K562 (cell line): Measurements from ENCODE around the gene TBX19. TPM values are rescaled to one million over a fixed set of nuclear protein-coding genes. Genes with fewer than 3 reads are reported as not detected.
A peak's percentile ranks its signal among the peaks of the same experiment; 100 is the strongest.

Source experiments
- ATAC-seq: fragments of 200-7000 bp; cut with Tn5 transposase; 3 replicates; pipeline ENCODE4 v1.9.1; 2020; ENCODE audit warnings: moderate library complexity
- BruUV-seq: library from RNA; stranded (reverse); fragments of 400-500 nt; replicated peaks from 2 replicates; lab custom pipeline; 2021; lab: Mats Ljungman, UMichigan
- CTCF ChIA-PET: fragments of 300-600 bp; formaldehyde crosslinking; extraction: SDS; loops from one replicate; lab custom pipeline; 2021; ENCODE audit warnings: low intra/inter-chr PET ratio; lab: Yijun Ruan, JAX
- POLR2A ChIA-PET: fragments of 300-600, 350-650 bp; sonication (Branson Sonifier 250); formaldehyde crosslinking; extraction: SDS; loops from one replicate; lab custom pipeline; 2021; ENCODE audit warnings: antibody characterized with exemption, inconsistent platforms; lab: Yijun Ruan, JAX
- DNase-seq, 4 experiments: peaks; one replicate each; pipeline versions ENCODE4 v3.0.0 to v3.0.0-alpha.2; 2011 to 2018; ENCODE audit warnings: low spot score in 3 of 4, mixed read lengths in 3 of 4; ENCODE audit errors: extremely low read depth in 1 of 4
- FAIRE-seq: peaks from 2 replicates; lab custom pipeline; 2011; peaks lifted over from hg19 to GRCh38; lab: Jason Lieb, UNC
- H2AFZ ChIP-seq: 2 replicates; pipeline ENCODE4 v1.6.0; 2011; ENCODE audit warnings: low read depth, low read length, control low read depth, inconsistent platforms
- H3K27ac ChIP-seq: fragments of 200-600 bp; 3 replicates; pipeline ENCODE4 v1.8.0; 2011; ENCODE audit warnings: low read depth, mild to moderate bottlenecking, control low read depth, inconsistent platforms, low read length, moderate library complexity, mixed read lengths; ENCODE audit errors: extremely low read depth
- H3K27me3 ChIP-seq, 2 experiments: fragments of 300-600 bp in 1 of 2; 2 replicates in 1 of 2; 3 replicates in 1 of 2; pipeline versions ENCODE4 v1.6.0 to v1.8.0; 2011; ENCODE audit warnings: inconsistent platforms in 2 of 2, low read length in 2 of 2, mild to moderate bottlenecking in 1 of 2, mixed read lengths in 1 of 2, moderate library complexity in 1 of 2; ENCODE audit not compliant: control insufficient read depth in 2 of 2, insufficient read depth in 2 of 2
- H3K36me3 ChIP-seq: fragments of 300-600 bp; 3 replicates; pipeline ENCODE4 v1.8.0; 2011; ENCODE audit warnings: mild to moderate bottlenecking, low read length, inconsistent platforms; ENCODE audit not compliant: control insufficient read depth, insufficient read depth
- H3K4me1 ChIP-seq, 2 experiments: fragments of 200-600 bp in 1 of 2; replicated peaks in 1 of 2; 2 replicates in 1 of 2; 3 replicates in 1 of 2; pipeline versions ENCODE4 v1.5.1 to v1.8.0; 2011; ENCODE audit warnings: inconsistent platforms in 2 of 2, low read length in 2 of 2, mild to moderate bottlenecking in 1 of 2, mixed read lengths in 1 of 2, moderate library complexity in 1 of 2; ENCODE audit not compliant: control insufficient read depth in 2 of 2, insufficient read depth in 2 of 2
- H3K4me2 ChIP-seq: 2 replicates; pipeline ENCODE4 v1.6.1; 2011; ENCODE audit warnings: low read length, control low read depth, inconsistent platforms, mixed read lengths; ENCODE audit not compliant: insufficient read depth
- H3K4me3 ChIP-seq: fragments of 200-600 bp; sonication (generic), shearing (Covaris generic); 2 replicates; pipeline ENCODE4 v1.5.1; 2016; ENCODE audit warnings: control low read depth, inconsistent platforms
- H3K79me2 ChIP-seq: fragments of 200-600 bp; 3 replicates; pipeline ENCODE4 v1.8.0; 2011; ENCODE audit warnings: low read length, inconsistent platforms; ENCODE audit not compliant: control insufficient read depth, insufficient read depth
- H3K9ac ChIP-seq, 2 experiments: 2 replicates each; pipeline versions ENCODE4 v1.6.0 to v1.6.1; 2011; ENCODE audit warnings: low read depth in 2 of 2, low read length in 2 of 2, control low read depth in 1 of 2, inconsistent platforms in 1 of 2, mild to moderate bottlenecking in 1 of 2, mixed read lengths in 1 of 2; ENCODE audit not compliant: insufficient read depth in 1 of 2
- H3K9me1 ChIP-seq: one replicate; pipeline ENCODE4 v1.6.0; 2011; ENCODE audit warnings: inconsistent platforms, mild to moderate bottlenecking, low read length, moderate library complexity; ENCODE audit not compliant: control insufficient read depth, insufficient read depth
- H3K9me3 ChIP-seq: replicated peaks from 2 replicates; pipeline ENCODE4 v1.5.1; 2011; ENCODE audit warnings: low read depth, low read length, inconsistent platforms; ENCODE audit not compliant: control insufficient read depth, insufficient read depth
- H4K20me1 ChIP-seq: replicated peaks from 2 replicates; pipeline ENCODE4 v1.6.1; 2011; ENCODE audit warnings: low read length, inconsistent platforms, mixed read lengths; ENCODE audit not compliant: control insufficient read depth, insufficient read depth
- RFX1 ChIP-seq: fragments of 450-650 bp; IDR thresholded peaks from 2 replicates; pipeline ENCODE4 v1.6.1; 2016; ENCODE audit warnings: mild to moderate bottlenecking, moderate library complexity
- WGBS: fragments of 100-300 bp; shearing (Covaris generic); methylation state at CpG from one replicate; pipeline ENCODE4 v1.1.6; 2016; ENCODE audit warnings: low coverage, mixed read lengths; ENCODE audit not compliant: insufficient coverage; ENCODE audit errors: missing lambda C conversion rate; 5-methylcytosine and 5-hydroxymethylcytosine counted together
- in situ Hi-C: fragments of 300-500 bp; cut with MboI; formaldehyde crosslinking; loops from 4 replicates; pipeline ENCODE4 v1.15.0; 2018; ENCODE audit warnings: inconsistent platforms, mixed read lengths
- intact Hi-C: fragments of 100-400 bp; cut with micrococcal nuclease; formaldehyde crosslinking; loops from 2 replicates; pipeline ENCODE4 v1.14.2; 2022
- polyA plus RNA-seq, 8 experiments: library from polyadenylated mRNA; depleted of rRNA in 4 of 8; stranded (reverse) in 5 of 8; unstranded in 3 of 8; fragments of >200 nt; fragmentation: Nextera tagmentation in 2 of 8; fragmentation: Illumina TruSeq in 1 of 8; extraction: Ambion mirVana in 2 of 8; extraction: Trizol in 1 of 8; gene quantifications; 2 replicates each; pipeline versions ENCODE4 v1.2.1 to v1.2.3, GENCODE V29; 2011 to 2014; ENCODE audit warnings: inconsistent platforms in 1 of 8, missing spikeins in 1 of 8
- total RNA-seq, 7 experiments: library from RNA; depleted of rRNA in 6 of 7; stranded (reverse); fragments of >200 nt in 6 of 7; fragmentation: Illumina TruSeq in 2 of 7; extraction: Trizol in 2 of 7; gene quantifications; 2 replicates each; pipeline versions ENCODE4 v1.2.1 to v1.2.3, GENCODE V29; 2011 to 2021; ENCODE audit warnings: low replicate concordance in 1 of 7
- TF ChIP-seq, protein P1 (sequence below): fragments of 200-600 bp; sonication (generic); IDR thresholded peaks from one replicate; pipeline ENCODE4 v1.6.1; 2012; ENCODE audit warnings: mild to moderate bottlenecking, low read depth, low read length, inconsistent platforms

Gene TBX19
- total and polyA plus RNA-seq, 9 of the 15 experiments (the other 6 are each of a cell fraction or from before 2014, with no cell fraction given) = 0.32 to 3.1 (median 0.95) TPM

DNA sequence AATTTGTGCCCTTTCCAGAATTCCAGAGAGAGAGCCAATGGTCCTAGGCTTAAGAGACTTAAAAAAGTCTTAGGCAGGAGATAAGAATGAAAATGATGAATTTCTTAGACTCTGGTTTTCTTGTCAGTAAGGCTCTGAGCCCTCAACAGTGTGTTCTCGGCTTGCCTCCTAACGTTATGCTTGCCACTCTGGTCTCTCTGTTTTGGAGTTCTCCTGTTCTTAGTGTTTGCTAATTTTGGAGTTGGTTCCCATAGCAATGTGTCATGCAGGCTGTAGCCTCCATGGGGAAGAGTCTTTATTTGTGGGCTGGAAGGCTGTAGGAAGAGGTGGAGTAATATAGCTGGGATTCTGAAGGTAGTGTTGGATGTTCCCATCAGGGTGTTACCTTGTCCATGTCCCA is 19.9 kb downstream of the TBX19 start:
- TF ChIP-seq, protein P1, sequence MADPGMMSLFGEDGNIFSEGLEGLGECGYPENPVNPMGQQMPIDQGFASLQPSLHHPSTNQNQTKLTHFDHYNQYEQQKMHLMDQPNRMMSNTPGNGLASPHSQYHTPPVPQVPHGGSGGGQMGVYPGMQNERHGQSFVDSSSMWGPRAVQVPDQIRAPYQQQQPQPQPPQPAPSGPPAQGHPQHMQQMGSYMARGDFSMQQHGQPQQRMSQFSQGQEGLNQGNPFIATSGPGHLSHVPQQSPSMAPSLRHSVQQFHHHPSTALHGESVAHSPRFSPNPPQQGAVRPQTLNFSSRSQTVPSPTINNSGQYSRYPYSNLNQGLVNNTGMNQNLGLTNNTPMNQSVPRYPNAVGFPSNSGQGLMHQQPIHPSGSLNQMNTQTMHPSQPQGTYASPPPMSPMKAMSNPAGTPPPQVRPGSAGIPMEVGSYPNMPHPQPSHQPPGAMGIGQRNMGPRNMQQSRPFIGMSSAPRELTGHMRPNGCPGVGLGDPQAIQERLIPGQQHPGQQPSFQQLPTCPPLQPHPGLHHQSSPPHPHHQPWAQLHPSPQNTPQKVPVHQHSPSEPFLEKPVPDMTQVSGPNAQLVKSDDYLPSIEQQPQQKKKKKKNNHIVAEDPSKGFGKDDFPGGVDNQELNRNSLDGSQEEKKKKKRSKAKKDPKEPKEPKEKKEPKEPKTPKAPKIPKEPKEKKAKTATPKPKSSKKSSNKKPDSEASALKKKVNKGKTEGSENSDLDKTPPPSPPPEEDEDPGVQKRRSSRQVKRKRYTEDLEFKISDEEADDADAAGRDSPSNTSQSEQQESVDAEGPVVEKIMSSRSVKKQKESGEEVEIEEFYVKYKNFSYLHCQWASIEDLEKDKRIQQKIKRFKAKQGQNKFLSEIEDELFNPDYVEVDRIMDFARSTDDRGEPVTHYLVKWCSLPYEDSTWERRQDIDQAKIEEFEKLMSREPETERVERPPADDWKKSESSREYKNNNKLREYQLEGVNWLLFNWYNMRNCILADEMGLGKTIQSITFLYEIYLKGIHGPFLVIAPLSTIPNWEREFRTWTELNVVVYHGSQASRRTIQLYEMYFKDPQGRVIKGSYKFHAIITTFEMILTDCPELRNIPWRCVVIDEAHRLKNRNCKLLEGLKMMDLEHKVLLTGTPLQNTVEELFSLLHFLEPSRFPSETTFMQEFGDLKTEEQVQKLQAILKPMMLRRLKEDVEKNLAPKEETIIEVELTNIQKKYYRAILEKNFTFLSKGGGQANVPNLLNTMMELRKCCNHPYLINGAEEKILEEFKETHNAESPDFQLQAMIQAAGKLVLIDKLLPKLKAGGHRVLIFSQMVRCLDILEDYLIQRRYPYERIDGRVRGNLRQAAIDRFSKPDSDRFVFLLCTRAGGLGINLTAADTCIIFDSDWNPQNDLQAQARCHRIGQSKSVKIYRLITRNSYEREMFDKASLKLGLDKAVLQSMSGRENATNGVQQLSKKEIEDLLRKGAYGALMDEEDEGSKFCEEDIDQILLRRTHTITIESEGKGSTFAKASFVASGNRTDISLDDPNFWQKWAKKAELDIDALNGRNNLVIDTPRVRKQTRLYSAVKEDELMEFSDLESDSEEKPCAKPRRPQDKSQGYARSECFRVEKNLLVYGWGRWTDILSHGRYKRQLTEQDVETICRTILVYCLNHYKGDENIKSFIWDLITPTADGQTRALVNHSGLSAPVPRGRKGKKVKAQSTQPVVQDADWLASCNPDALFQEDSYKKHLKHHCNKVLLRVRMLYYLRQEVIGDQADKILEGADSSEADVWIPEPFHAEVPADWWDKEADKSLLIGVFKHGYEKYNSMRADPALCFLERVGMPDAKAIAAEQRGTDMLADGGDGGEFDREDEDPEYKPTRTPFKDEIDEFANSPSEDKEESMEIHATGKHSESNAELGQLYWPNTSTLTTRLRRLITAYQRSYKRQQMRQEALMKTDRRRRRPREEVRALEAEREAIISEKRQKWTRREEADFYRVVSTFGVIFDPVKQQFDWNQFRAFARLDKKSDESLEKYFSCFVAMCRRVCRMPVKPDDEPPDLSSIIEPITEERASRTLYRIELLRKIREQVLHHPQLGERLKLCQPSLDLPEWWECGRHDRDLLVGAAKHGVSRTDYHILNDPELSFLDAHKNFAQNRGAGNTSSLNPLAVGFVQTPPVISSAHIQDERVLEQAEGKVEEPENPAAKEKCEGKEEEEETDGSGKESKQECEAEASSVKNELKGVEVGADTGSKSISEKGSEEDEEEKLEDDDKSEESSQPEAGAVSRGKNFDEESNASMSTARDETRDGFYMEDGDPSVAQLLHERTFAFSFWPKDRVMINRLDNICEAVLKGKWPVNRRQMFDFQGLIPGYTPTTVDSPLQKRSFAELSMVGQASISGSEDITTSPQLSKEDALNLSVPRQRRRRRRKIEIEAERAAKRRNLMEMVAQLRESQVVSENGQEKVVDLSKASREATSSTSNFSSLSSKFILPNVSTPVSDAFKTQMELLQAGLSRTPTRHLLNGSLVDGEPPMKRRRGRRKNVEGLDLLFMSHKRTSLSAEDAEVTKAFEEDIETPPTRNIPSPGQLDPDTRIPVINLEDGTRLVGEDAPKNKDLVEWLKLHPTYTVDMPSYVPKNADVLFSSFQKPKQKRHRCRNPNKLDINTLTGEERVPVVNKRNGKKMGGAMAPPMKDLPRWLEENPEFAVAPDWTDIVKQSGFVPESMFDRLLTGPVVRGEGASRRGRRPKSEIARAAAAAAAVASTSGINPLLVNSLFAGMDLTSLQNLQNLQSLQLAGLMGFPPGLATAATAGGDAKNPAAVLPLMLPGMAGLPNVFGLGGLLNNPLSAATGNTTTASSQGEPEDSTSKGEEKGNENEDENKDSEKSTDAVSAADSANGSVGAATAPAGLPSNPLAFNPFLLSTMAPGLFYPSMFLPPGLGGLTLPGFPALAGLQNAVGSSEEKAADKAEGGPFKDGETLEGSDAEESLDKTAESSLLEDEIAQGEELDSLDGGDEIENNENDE = no peak
- TF ChIP-seq RFX1 = peak; percentile 35; the same call in 1 of the 2 replicates
- Histone ChIP-seq H4K20me1 (no peaks in the 10 kb centered on the region), H3K9me3 (no peaks in the 10 kb centered on the region), H3K27me3 (no peaks in the 10 kb centered on the region), H3K9me1 (no peaks in the 10 kb centered on the region), H3K27ac (no peak overlapping the region), H3K79me2 (no peaks in the 10 kb centered on the region), H3K4me2 (no peak overlapping the region), H3K4me3 (no peak overlapping the region), H2AFZ (no peak overlapping the region), H3K36me3 (no peaks in the 10 kb centered on the region), H3K4me1 (peaks cover 0 to 3% of the 10 kb centered on the region in 2 experiments; a peak in 2 of 5 replicates), H3K9ac (no peak overlapping the region)
- no peak for DNase-seq
- in situ Hi-C loops (no loop called here), intact Hi-C loops (no loop called here)
- ChIA-PET POLR2A (interaction anchor here (0.5 to 1.2 kb wide), 5 partner anchors 13 to 1431 kb away, joined by 3 to 5 read pairs (median 4); no protein-coding TSS in a partner anchor), CTCF (no interaction called here)
- no peak for FAIRE-seq
- BruUV-seq = no TSS peak
- WGBS = 31% methylated on average over 2 of the region's 2 CpGs
- peak; percentile 22; the same call in 1 of the 3 replicates for ATAC-seq
